HepG2 (cell line): Measurements from ENCODE around the gene PRR15L. TPM values are rescaled to one million over a fixed set of nuclear protein-coding genes. Genes with fewer than 3 reads are reported as not detected.

Experiments used
- ATAC-seq: fragments of 200-7000 bp; cut with Tn5 transposase; 3 replicates; pipeline ENCODE4 v1.9.1; 2020; ENCODE audit warnings: mild to moderate bottlenecking, moderate library complexity
- BruUV-seq: library from RNA; stranded (reverse); fragments of 400-500 nt; replicated peaks from 2 replicates; lab custom pipeline; 2021; lab: Mats Ljungman, UMichigan
- CTCF ChIA-PET: fragments of 300-600 bp; formaldehyde crosslinking; extraction: SDS; loops from one replicate; lab custom pipeline; 2021; ENCODE audit warnings: low total read pairs, inconsistent platforms, low intra/inter-chr PET ratio; lab: Yijun Ruan, JAX
- POLR2A ChIA-PET: fragments of 350-600 bp; sonication (Branson Sonifier 250); formaldehyde crosslinking; loops from one replicate; lab custom pipeline; 2020; ENCODE audit warnings: antibody characterized with exemption, inconsistent platforms; lab: Yijun Ruan, JAX
- DNase-seq: peaks from one replicate; pipeline ENCODE4 v3.0.0-alpha.2; 2015; ENCODE audit warnings: low spot score
- FAIRE-seq: peaks from 3 replicates; lab custom pipeline; 2011; peaks lifted over from hg19 to GRCh38; lab: Jason Lieb, UNC
- H2AFZ ChIP-seq: one replicate; pipeline ENCODE4 v1.6.1; 2011; ENCODE audit warnings: low read length, inconsistent platforms
- H3K27ac ChIP-seq: fragments of 300-600 bp; 3 replicates; pipeline ENCODE4 v1.8.0; 2011; ENCODE audit warnings: mixed run types, mild to moderate bottlenecking, mixed read lengths, low read length, inconsistent platforms; ENCODE audit not compliant: insufficient read depth; ENCODE audit errors: extremely low read length
- H3K27me3 ChIP-seq, 2 experiments: fragments of 200-600 bp in 1 of 2; 2 replicates in 1 of 2; 3 replicates in 1 of 2; pipeline versions ENCODE4 v1.6.0 to v1.8.0; 2011; ENCODE audit warnings: low read length in 2 of 2, mild to moderate bottlenecking in 2 of 2, moderate library complexity in 2 of 2, inconsistent platforms in 1 of 2; ENCODE audit not compliant: insufficient read depth in 2 of 2, control insufficient read depth in 1 of 2
- H3K36me3 ChIP-seq, 2 experiments: fragments of 200-600 bp in 1 of 2; replicated peaks in 1 of 2; 2 replicates in 1 of 2; 3 replicates in 1 of 2; pipeline versions ENCODE4 v1.5.1 to v1.8.0; 2011; ENCODE audit warnings: low read length in 2 of 2, inconsistent platforms in 1 of 2; ENCODE audit not compliant: insufficient read depth in 2 of 2, control insufficient read depth in 1 of 2
- H3K4me1 ChIP-seq: 2 replicates; pipeline ENCODE4 v1.5.1; 2012; ENCODE audit warnings: low read length, inconsistent platforms; ENCODE audit not compliant: insufficient read depth
- H3K4me2 ChIP-seq: 2 replicates; pipeline ENCODE4 v1.6.0; 2011; ENCODE audit warnings: low read depth, low read length, inconsistent platforms
- H3K4me3 ChIP-seq, 3 experiments: fragments of 200-600 bp in 1 of 3; sonication (generic), shearing (Covaris generic) in 1 of 3; replicated peaks in 1 of 3; 2 replicates each; pipeline ENCODE4 v1.5.1; 2011 to 2016; ENCODE audit warnings: low read length in 3 of 3, inconsistent platforms in 2 of 3, low read depth in 2 of 3, mild to moderate bottlenecking in 2 of 3, control low read depth in 1 of 3, mixed read lengths in 1 of 3; ENCODE audit not compliant: insufficient read depth in 1 of 3
- H3K79me2 ChIP-seq: one replicate; pipeline ENCODE4 v1.6.1; 2011; ENCODE audit warnings: low read length, inconsistent platforms; ENCODE audit not compliant: insufficient read depth
- H3K9ac ChIP-seq: 2 replicates; pipeline ENCODE4 v1.6.0; 2011; ENCODE audit warnings: mild to moderate bottlenecking, low read depth, low read length, inconsistent platforms; ENCODE audit not compliant: insufficient read depth
- H3K9me3 ChIP-seq: 2 replicates; pipeline ENCODE4 v1.5.1; 2012; ENCODE audit warnings: mild to moderate bottlenecking, low read length
- H4K20me1 ChIP-seq: 2 replicates; pipeline ENCODE4 v1.6.0; 2011; ENCODE audit warnings: inconsistent platforms, mild to moderate bottlenecking, low read length, moderate library complexity; ENCODE audit not compliant: insufficient read depth
- CBFB ChIP-seq: sonication (generic); formaldehyde crosslinking; IDR thresholded peaks from 2 replicates; pipeline ENCODE4 v1.4.0; 2020; ENCODE audit warnings: missing genetic modification reagents
- CCDC6 ChIP-seq: sonication (generic); formaldehyde crosslinking; IDR thresholded peaks from 2 replicates; pipeline ENCODE4 v1.8.1; 2022; ENCODE audit warnings: mild to moderate bottlenecking, missing genetic modification reagents, moderate library complexity
- CHCHD3 ChIP-seq: sonication (generic); formaldehyde crosslinking; IDR thresholded peaks from 2 replicates; pipeline ENCODE4 v1.8.0; 2022; ENCODE audit warnings: mild to moderate bottlenecking, missing genetic modification reagents, moderate library complexity
- ERF ChIP-seq: IDR thresholded peaks from 2 replicates; pipeline ENCODE4 v1.6.1; 2018; ENCODE audit warnings: missing biosample characterization, missing genetic modification reagents
- HOXA3 ChIP-seq: sonication (generic); formaldehyde crosslinking; IDR thresholded peaks from 2 replicates; pipeline ENCODE4 v1.5.0; 2020; ENCODE audit warnings: missing genetic modification reagents
- KAT2B ChIP-seq: fragments of 150-350 bp; IDR thresholded peaks from 2 replicates; pipeline ENCODE4 v1.6.1; 2014; ENCODE audit warnings: low read depth, low read length, borderline replicate concordance
- MATR3 ChIP-seq: sonication (generic); formaldehyde crosslinking; IDR thresholded peaks from 2 replicates; pipeline ENCODE4 v1.4.0; 2020; ENCODE audit warnings: missing genetic modification reagents
- PAX8 ChIP-seq: sonication (generic); formaldehyde crosslinking; IDR thresholded peaks from 2 replicates; pipeline ENCODE4 v1.8.0; 2022; ENCODE audit warnings: mild to moderate bottlenecking, missing genetic modification reagents, borderline replicate concordance
- RBM22 ChIP-seq: fragments of 200-400 bp; formaldehyde crosslinking; optimal IDR thresholded peaks from 2 replicates; pipeline ENCODE3; 2017; ENCODE audit warnings: mild to moderate bottlenecking, low read length, moderate library complexity
- STAG1 ChIP-seq: sonication (generic); formaldehyde crosslinking; IDR thresholded peaks from 2 replicates; pipeline ENCODE4 v1.4.0; 2020; ENCODE audit warnings: missing genetic modification reagents
- TCF12 ChIP-seq, 2 experiments: fragments of 450-650 bp in 1 of 2; sonication (generic) in 1 of 2; formaldehyde crosslinking in 1 of 2; IDR thresholded peaks; 2 replicates each; pipeline versions ENCODE4 v1.6.1 to v1.8.0; 2017 to 2022; ENCODE audit warnings: antibody characterized with exemption in 1 of 2, mild to moderate bottlenecking in 1 of 2, missing genetic modification reagents in 1 of 2, moderate library complexity in 1 of 2
- TP53 ChIP-seq: sonication (generic); formaldehyde crosslinking; conservative IDR thresholded peaks from 2 replicates; pipeline ENCODE4 v1.4.0; 2020; ENCODE audit warnings: missing genetic modification reagents
- ZFP41 ChIP-seq: sonication (generic); formaldehyde crosslinking; IDR thresholded peaks from 2 replicates; pipeline ENCODE4 v1.4.0; 2020; ENCODE audit warnings: mild to moderate bottlenecking, missing genetic modification reagents, borderline replicate concordance
- ZNF121 ChIP-seq: sonication (generic); formaldehyde crosslinking; IDR thresholded peaks from 2 replicates; pipeline ENCODE4 v1.5.0; 2020; ENCODE audit warnings: mild to moderate bottlenecking, missing genetic modification reagents
- ZNF224 ChIP-seq: sonication (generic); formaldehyde crosslinking; IDR thresholded peaks from 2 replicates; pipeline ENCODE4 v1.5.0; 2020; ENCODE audit warnings: mild to moderate bottlenecking, missing genetic modification reagents
- ZNF263 ChIP-seq: sonication (generic); formaldehyde crosslinking; IDR thresholded peaks from 2 replicates; pipeline ENCODE4 v1.4.0; 2020; ENCODE audit warnings: missing genetic modification reagents
- ZNF446 ChIP-seq: sonication (generic); formaldehyde crosslinking; IDR thresholded peaks from 2 replicates; pipeline ENCODE4 v1.5.0; 2020; ENCODE audit warnings: mild to moderate bottlenecking, missing genetic modification reagents
- ZNF572 ChIP-seq: sonication (generic); formaldehyde crosslinking; IDR thresholded peaks from 2 replicates; pipeline ENCODE4 v1.5.1; 2020; ENCODE audit warnings: mild to moderate bottlenecking, missing genetic modification reagents
- ZNF605 ChIP-seq: sonication (generic); formaldehyde crosslinking; IDR thresholded peaks from 2 replicates; pipeline ENCODE4 v1.8.0; 2022; ENCODE audit warnings: mild to moderate bottlenecking, missing genetic modification reagents
- ZNF644 ChIP-seq: IDR thresholded peaks from 2 replicates; pipeline ENCODE4 v1.6.1; 2016; ENCODE audit warnings: low read depth
- WGBS: methylation state at CpG from one replicate; pipeline ENCODE4 v1.1.6; 2017; ENCODE audit warnings: low lambda C conversion rate; 5-methylcytosine and 5-hydroxymethylcytosine counted together
- in situ Hi-C: cut with HindIII; loops from 2 replicates; pipeline ENCODE4 v1.10.0; 2017; ENCODE audit warnings: low pct_unique_long_range_greater_than_20kb; ENCODE audit not compliant: extremely low pct_ligation_motif_present
- intact Hi-C: fragments of 100-400 bp; cut with micrococcal nuclease; formaldehyde crosslinking; loops from one replicate; pipeline ENCODE4 v1.10.0; 2022; ENCODE audit not compliant: unreplicated experiment
- polyA plus RNA-seq, 8 experiments: library from polyadenylated mRNA; depleted of rRNA in 3 of 8; stranded (reverse) in 7 of 8; unstranded in 1 of 8; fragments of >200 nt; fragmentation: Illumina TruSeq in 4 of 8; extraction: Trizol in 4 of 8; gene quantifications; 2 replicates each; pipeline versions ENCODE4 v1.2.1 to v1.2.3, GENCODE V29; 2011 to 2016; ENCODE audit warnings: low read depth in 4 of 8, missing spikeins in 1 of 8, mixed read lengths in 1 of 8; ENCODE audit not compliant: insufficient read depth in 1 of 8
- total RNA-seq, 5 experiments: library from RNA; depleted of rRNA; stranded (reverse); fragments of >200 nt; fragmentation: Illumina TruSeq; extraction: Trizol; gene quantifications; 2 replicates each; pipeline ENCODE4 v1.2.3, GENCODE V29; 2016; ENCODE audit warnings: low read depth in 1 of 5
- TF ChIP-seq, protein P1 (sequence below): sonication (generic); formaldehyde crosslinking; IDR thresholded peaks from 2 replicates; pipeline ENCODE4 v1.5.0; 2020; ENCODE audit warnings: mild to moderate bottlenecking, missing genetic modification reagents, moderate library complexity
- TF ChIP-seq, protein P2 (sequence below): sonication (generic); formaldehyde crosslinking; IDR thresholded peaks from 2 replicates; pipeline ENCODE4 v1.5.1; 2020; ENCODE audit warnings: missing genetic modification reagents, mild to moderate bottlenecking, borderline replicate concordance
- TF ChIP-seq, protein P3 (sequence below): sonication (generic); formaldehyde crosslinking; IDR thresholded peaks from 2 replicates; pipeline ENCODE4 v1.8.1; 2022; ENCODE audit warnings: mild to moderate bottlenecking, missing genetic modification reagents

Gene PRR15L
- total and polyA plus RNA-seq, 2 of the 13 experiments (the other 11 are each of a cell fraction or from before 2014, with no cell fraction given): 0.44 to 2.0 TPM

DNA sequence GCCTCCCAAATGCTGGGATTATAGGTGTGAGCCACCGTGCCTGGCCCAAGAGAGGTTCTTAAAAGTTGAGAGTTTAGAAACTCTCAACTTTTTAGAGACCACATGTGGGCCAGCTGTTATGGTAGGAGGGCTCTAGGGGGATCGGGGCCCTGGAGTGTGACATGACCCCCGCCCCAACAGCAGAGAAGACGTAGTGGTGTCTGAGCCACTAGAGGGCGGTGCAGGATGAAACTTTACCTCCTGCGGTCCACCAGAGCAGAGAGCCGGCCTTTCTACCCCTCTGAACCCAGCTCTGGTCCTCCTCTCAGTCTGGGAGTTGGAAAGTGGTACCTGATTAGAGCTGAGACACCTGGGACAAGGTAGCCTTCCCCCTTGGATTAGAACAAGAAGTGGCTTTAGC, 20.6 kb upstream of the PRR15L start (continued):
- TF ChIP-seq, protein P1, sequence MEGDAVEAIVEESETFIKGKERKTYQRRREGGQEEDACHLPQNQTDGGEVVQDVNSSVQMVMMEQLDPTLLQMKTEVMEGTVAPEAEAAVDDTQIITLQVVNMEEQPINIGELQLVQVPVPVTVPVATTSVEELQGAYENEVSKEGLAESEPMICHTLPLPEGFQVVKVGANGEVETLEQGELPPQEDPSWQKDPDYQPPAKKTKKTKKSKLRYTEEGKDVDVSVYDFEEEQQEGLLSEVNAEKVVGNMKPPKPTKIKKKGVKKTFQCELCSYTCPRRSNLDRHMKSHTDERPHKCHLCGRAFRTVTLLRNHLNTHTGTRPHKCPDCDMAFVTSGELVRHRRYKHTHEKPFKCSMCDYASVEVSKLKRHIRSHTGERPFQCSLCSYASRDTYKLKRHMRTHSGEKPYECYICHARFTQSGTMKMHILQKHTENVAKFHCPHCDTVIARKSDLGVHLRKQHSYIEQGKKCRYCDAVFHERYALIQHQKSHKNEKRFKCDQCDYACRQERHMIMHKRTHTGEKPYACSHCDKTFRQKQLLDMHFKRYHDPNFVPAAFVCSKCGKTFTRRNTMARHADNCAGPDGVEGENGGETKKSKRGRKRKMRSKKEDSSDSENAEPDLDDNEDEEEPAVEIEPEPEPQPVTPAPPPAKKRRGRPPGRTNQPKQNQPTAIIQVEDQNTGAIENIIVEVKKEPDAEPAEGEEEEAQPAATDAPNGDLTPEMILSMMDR: peak; percentile 87
- TF ChIP-seq ZNF263 (CRISPR knock-in tag) (no peak), ZNF224 (no peak), ZNF572 (0 out of 2 replicates have a peak, but pooled peaks have one; percentile 73), HOXA3 (CRISPR knock-in tag) (0 out of 2 replicates have a peak, but pooled peaks have one; percentile 26), STAG1 (peak; percentile 76), MATR3 (CRISPR knock-in tag) (no peak)
- TF ChIP-seq, protein P2, sequence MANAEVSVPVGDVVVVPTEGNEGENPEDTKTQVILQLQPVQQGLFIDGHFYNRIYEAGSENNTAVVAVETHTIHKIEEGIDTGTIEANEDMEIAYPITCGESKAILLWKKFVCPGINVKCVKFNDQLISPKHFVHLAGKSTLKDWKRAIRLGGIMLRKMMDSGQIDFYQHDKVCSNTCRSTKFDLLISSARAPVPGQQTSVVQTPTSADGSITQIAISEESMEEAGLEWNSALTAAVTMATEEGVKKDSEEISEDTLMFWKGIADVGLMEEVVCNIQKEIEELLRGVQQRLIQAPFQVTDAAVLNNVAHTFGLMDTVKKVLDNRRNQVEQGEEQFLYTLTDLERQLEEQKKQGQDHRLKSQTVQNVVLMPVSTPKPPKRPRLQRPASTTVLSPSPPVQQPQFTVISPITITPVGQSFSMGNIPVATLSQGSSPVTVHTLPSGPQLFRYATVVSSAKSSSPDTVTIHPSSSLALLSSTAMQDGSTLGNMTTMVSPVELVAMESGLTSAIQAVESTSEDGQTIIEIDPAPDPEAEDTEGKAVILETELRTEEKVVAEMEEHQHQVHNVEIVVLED: no peak

DNA sequence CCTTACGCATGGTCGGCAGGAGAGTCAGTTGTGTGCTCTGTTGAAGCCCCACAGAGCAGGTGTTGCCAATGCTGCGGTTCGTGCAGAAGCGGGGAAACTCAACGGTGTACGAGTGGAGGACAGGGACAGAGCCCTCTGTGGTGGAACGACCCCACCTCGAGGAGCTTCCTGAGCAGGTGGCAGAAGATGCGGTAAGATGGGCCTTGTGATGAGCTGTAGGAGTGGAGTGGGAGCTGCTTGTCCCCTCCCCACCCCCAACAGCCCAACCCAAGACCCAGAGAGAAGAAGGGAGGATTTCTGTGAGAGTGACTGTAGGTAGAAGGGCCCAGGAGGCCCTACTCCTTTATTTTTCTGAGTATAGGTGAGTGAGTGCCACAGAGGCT, 18.1 kb upstream of the PRR15L start:
- H4K20me1 ChIP-seq: peaks cover 5% of the 10 kb centered on the region; the same call in 1 of the 2 replicates
- no peak overlapping the region for H2AFZ ChIP-seq
- H3K9me3 ChIP-seq: no peaks in the 10 kb centered on the region
- no peaks in the 10 kb centered on the region for H3K27me3 ChIP-seq
- H3K36me3 ChIP-seq: peaks cover 37 to 63% of the 10 kb centered on the region in 2 experiments
- FAIRE-seq: no peak
- peaks cover 17% of the 10 kb centered on the region for H3K79me2 ChIP-seq
- BruUV-seq: no TSS peak
- in situ Hi-C loops: loop anchor here (5.0 kb wide), 1 partner anchor 41 kb away; no protein-coding TSS in a partner anchor
- H3K4me1 ChIP-seq: peaks cover 21% of the 10 kb centered on the region
- no peak overlapping the region for H3K27ac ChIP-seq
- intact Hi-C loops: no loop called here
- no peak for DNase-seq
- ATAC-seq: no peak
- POLR2A ChIA-PET: interaction anchor here (0.9 to 1.7 kb wide), 2 partner anchors 19 to 34 kb away, joined by 3 to 5 read pairs; partner anchors contain the start of genes PNPO and PRR15L
- CTCF ChIA-PET: no interaction called here
- no peak overlapping the region for H3K4me3 ChIP-seq
- H3K4me2 ChIP-seq: no peak overlapping the region
- no peak overlapping the region for H3K9ac ChIP-seq
- WGBS: 95% methylated on average over 10 of the region's 10 CpGs
- TF ChIP-seq RBM22 (no peak), ZNF605 (CRISPR knock-in tag) (no peak), ZNF644 (CRISPR knock-in tag) (no peak), ZNF446 (CRISPR knock-in tag) (no peak), TCF12 (IDR thresholded peaks at IDR 0.05) (no peak), TCF12 (CRISPR knock-in tag; IDR thresholded peaks at IDR 0.05) (no peak), PAX8 (CRISPR knock-in tag) (no peak), TP53 (CRISPR knock-in tag) (no peak), CHCHD3 (CRISPR knock-in tag) (no peak), KAT2B (no peak), CBFB (CRISPR knock-in tag) (no peak), ERF (no peak), CCDC6 (CRISPR knock-in tag) (no peak), ZFP41 (CRISPR knock-in tag) (no peak), ZNF121 (CRISPR knock-in tag) (no peak)
- TF ChIP-seq, protein P3, sequence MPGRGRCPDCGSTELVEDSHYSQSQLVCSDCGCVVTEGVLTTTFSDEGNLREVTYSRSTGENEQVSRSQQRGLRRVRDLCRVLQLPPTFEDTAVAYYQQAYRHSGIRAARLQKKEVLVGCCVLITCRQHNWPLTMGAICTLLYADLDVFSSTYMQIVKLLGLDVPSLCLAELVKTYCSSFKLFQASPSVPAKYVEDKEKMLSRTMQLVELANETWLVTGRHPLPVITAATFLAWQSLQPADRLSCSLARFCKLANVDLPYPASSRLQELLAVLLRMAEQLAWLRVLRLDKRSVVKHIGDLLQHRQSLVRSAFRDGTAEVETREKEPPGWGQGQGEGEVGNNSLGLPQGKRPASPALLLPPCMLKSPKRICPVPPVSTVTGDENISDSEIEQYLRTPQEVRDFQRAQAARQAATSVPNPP (CRISPR knock-in tag): no peak
